ENCODE data around the gene RCVRN. TPM values are rescaled to one million over a fixed set of nuclear protein-coding genes. Genes with fewer than 3 reads are reported as not detected.

RCVRN gene
- total RNA-seq, 4 donors from 2014 or later, result 0.88 TPM; not detected in 3

DNA sequence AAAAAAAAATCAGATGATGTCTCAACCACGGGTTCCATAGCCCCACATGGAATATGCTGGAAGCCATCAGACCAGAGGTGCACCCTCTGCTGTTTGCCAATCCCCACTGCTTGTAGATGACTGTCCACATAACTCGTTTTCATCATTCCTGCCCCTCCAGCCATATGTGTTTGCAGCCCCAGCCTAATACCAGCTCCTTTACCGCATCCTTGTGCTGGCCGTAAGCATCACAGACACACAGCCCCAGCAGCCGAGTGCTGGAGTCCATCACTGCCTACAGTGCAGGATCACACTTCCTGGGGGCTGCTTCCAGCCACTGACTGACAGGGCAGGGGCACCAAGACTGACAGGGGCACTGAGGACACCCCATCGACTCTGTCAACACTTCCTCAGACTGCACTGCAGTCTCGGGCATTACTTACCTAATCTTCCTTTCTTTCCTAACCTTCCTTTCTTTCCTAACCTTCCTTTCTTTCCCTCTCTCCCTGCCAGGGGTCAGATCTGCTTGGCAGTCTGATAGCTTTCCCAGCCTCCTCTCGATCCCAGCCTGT, 5.0 kb downstream of the RCVRN start:
- intact Hi-C loops (cut with DNase I; ENCODE audit: low total_unique reads), result no loop called here
- Histone ChIP-seq H3K4me3 (no peak overlapping the region), H3K27me3 (no peaks in the 10 kb centered on the region), H3K9me3 (no peaks in the 10 kb centered on the region), H3K4me1 (no peaks in the 10 kb centered on the region), H3K27ac (peak overlapping the region; percentile 70 to 77), H3K36me3 (no peaks in the 10 kb centered on the region)
- TF ChIP-seq, protein P1, sequence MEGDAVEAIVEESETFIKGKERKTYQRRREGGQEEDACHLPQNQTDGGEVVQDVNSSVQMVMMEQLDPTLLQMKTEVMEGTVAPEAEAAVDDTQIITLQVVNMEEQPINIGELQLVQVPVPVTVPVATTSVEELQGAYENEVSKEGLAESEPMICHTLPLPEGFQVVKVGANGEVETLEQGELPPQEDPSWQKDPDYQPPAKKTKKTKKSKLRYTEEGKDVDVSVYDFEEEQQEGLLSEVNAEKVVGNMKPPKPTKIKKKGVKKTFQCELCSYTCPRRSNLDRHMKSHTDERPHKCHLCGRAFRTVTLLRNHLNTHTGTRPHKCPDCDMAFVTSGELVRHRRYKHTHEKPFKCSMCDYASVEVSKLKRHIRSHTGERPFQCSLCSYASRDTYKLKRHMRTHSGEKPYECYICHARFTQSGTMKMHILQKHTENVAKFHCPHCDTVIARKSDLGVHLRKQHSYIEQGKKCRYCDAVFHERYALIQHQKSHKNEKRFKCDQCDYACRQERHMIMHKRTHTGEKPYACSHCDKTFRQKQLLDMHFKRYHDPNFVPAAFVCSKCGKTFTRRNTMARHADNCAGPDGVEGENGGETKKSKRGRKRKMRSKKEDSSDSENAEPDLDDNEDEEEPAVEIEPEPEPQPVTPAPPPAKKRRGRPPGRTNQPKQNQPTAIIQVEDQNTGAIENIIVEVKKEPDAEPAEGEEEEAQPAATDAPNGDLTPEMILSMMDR (IDR thresholded peaks at IDR 0.05), result no peak
- no peak for TF ChIP-seq POLR2A (IDR thresholded peaks at IDR 0.05)
- peak; percentile 45 to 50 for DNase-seq

DNA sequence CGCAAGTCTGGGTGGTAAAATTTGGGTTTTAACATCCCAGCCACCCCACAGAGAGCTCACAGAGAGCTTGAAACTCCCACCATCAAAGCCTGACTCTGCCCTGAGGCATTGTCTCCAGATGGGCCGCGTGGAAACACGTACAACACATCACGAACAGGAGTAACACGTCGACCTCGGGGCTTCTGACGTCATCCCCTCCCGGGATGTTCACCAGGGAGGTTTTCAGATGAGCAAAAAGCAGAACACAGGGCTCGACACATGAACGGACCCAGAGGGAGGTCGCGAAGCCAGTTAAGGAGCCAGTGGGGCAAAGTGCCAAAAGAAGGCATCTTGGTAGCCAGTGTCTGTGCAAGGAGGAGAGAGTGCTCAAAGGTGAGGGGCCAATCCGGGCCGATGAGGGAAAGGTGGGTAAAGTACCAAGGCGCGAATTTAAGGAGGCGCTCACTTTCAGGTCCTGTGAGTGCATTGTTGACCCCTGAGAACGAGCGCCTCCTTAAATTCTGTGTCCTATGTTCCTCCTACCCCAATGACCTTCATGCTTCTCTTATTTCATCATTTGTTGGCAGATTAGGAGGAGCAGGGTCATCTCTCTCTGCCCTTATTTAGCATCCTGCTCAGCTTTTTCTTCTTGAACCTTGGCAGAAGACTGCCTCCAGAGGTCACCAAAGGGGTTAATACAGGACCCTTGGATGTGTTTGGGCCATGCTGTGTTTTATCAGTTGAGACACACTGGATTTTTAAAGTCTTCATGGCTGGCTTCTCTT, 5.6 kb downstream of the RCVRN start:
- intact Hi-C loops (cut with DNase I; ENCODE audit: low total_unique reads), result no loop called here
- no peak for TF ChIP-seq POLR2A (IDR thresholded peaks at IDR 0.05)
- TF ChIP-seq, protein P1 (IDR thresholded peaks at IDR 0.05), result no peak
- Histone ChIP-seq H3K36me3 (no peaks in the 10 kb centered on the region), H3K27me3 (no peaks in the 10 kb centered on the region), H3K27ac (peak overlapping the region; percentile 70 to 77), H3K9me3 (no peaks in the 10 kb centered on the region), H3K4me3 (no peak overlapping the region), H3K4me1 (no peaks in the 10 kb centered on the region)
- peak; percentile 85 to 87 for DNase-seq

DNA sequence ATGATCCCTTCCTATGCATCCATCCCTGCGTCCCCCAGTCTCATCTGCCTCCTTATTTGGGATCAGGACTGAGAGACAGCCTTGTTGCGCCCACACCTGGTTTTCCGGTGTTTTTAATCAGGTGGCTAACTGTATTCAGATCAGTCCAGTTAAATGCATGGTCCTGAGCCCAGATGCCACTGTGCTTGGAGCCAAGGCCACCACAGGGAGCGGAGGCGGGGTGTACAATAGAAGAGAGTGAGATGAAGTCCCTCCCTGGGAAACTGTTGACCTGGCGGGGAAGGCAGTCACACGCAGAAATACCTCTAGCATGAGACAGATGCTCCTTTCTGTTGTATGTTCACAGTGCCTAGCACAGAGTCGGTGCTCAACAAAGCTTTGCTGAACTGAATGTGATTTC, 6.3 kb downstream of the RCVRN start:
- Histone ChIP-seq H3K27me3 (no peaks in the 10 kb centered on the region), H3K27ac (peak overlapping the region; percentile 70 to 77), H3K4me1 (no peaks in the 10 kb centered on the region), H3K36me3 (no peaks in the 10 kb centered on the region), H3K9me3 (no peaks in the 10 kb centered on the region), H3K4me3 (no peak overlapping the region)
- TF ChIP-seq, protein P1 (IDR thresholded peaks at IDR 0.05), result no peak
- no peak for TF ChIP-seq POLR2A (IDR thresholded peaks at IDR 0.05)
- intact Hi-C loops (cut with DNase I; ENCODE audit: low total_unique reads), result no loop called here
- no peak for DNase-seq

DNA sequence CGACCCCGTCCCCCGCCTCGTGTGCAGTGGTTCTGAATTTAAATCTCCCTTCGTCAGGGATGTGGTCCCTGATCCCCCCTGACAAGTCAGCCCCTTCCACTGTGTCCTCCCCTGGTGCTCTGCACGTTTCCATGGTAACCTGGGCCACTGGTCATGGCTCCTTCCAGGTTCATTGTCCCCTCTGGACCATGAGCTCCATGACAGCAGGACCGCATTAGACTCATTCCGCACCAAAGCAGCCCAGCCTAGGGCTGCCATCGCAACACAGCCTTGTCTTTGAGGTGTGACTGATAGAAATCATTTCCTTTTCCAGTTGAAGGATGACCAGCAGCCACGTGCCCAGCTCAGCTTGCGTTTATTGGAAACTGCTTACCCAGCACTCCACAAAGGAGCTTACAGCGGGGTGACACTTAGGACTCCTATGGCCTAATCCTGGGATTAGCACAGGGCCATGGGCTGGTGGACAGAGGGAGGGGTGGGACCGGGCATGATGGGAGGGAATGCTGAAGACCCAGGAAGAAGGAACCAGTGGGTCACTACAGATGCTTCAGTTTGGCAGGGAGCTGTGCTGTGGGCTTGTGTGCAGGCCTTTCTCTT, 7.6 kb downstream of the RCVRN start:
- H3K4me1 ChIP-seq, result no peaks in the 10 kb centered on the region
- no peaks in the 10 kb centered on the region for H3K36me3 ChIP-seq
- no peak for DNase-seq
- H3K27ac ChIP-seq, result no peak overlapping the region
- H3K27me3 ChIP-seq, result no peaks in the 10 kb centered on the region
- intact Hi-C loops (cut with DNase I; ENCODE audit: low total_unique reads), result no loop called here
- no peak for TF ChIP-seq POLR2A (IDR thresholded peaks at IDR 0.05)
- TF ChIP-seq, protein P1 (IDR thresholded peaks at IDR 0.05), result no peak
- no peak overlapping the region for H3K4me3 ChIP-seq
- no peaks in the 10 kb centered on the region for H3K9me3 ChIP-seq

DNA sequence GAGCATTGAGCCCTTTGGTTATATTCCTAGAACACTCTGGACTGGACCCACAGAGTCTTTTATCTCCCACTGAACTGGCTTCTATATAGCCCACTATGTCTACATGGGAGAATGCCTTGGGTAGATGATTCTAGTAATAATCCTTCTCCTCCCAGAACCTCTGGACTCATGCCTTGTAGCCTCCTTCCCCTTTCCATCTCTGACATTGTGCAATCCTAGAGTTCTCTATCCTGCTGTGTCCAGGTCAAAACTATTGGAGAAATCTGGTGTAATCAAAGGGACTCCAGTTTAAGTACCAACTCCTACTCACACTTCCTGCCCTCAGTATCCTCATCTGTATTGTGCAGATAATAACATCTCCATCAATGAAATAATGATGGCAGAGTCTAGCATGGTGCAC, 9.1 kb downstream of the RCVRN start:
- TF ChIP-seq, protein P1 (IDR thresholded peaks at IDR 0.05), result no peak
- no peak for TF ChIP-seq POLR2A (IDR thresholded peaks at IDR 0.05)
- intact Hi-C loops (cut with DNase I; ENCODE audit: low total_unique reads), result no loop called here
- H3K27me3 ChIP-seq, result no peaks in the 10 kb centered on the region
- no peaks in the 10 kb centered on the region for H3K36me3 ChIP-seq
- H3K4me1 ChIP-seq, result no peaks in the 10 kb centered on the region
- no peak for DNase-seq
- H3K27ac ChIP-seq, result no peak overlapping the region
- no peak overlapping the region for H3K4me3 ChIP-seq
- no peaks in the 10 kb centered on the region for H3K9me3 ChIP-seq

Measured in uterus (tissue), 4 donors.